ENCODE results near the gene TMPRSS5.
A peak's percentile ranks its signal among the peaks of the same experiment; 100 is the strongest.
"Not testable (repeated sequence)": the region's sequence is repeated elsewhere in the genome, so short reads cannot be mapped to it uniquely, and the experiment has no call there.

The TMPRSS5 gene

GRCh38 chr11:113695207-113695606 is 10.9 kb downstream of the TMPRSS5 start:
- DNase-seq: no peak

- no peak for DNase-seq
These were observed 11.7 kb downstream of the TMPRSS5 start for GRCh38 chr11:113694390-113694789.

GRCh38 chr11:113693030-113693429 is 13.1 kb downstream of the TMPRSS5 start:
- DNase-seq: no peak

- no peak for DNase-seq
These were observed 15.2 kb downstream of the TMPRSS5 start for GRCh38 chr11:113690619-113691569.

- DNase-seq: no peak
These were observed 16.1 kb downstream of the TMPRSS5 start for GRCh38 chr11:113689768-113690618.

GRCh38 chr11:113685654-113686359 is 20.3 kb downstream of the TMPRSS5 start:
- no peak for DNase-seq

GRCh38 chr11:113684496-113684895 is 21.6 kb downstream of the TMPRSS5 start:
- DNase-seq: no peak

GRCh38 chr11:113683481-113684046 is 22.5 kb downstream of the TMPRSS5 start:
- no peak for DNase-seq

GRCh38 chr11:113681711-113682413 is 24.2 kb downstream of the TMPRSS5 start:
- DNase-seq: peak; percentile 29

GRCh38 chr11:113681282-113681681 is 24.8 kb downstream of the TMPRSS5 start:
- DNase-seq: no peak

- no peak for DNase-seq
These were observed 28.4 kb downstream of the TMPRSS5 start for GRCh38 chr11:113677685-113678084.

GRCh38 chr11:113675565-113675964 is 30.5 kb downstream of the TMPRSS5 start:
- DNase-seq: no peak

GRCh38 chr11:113675003-113675561 is 31.0 kb downstream of the TMPRSS5 start:
- no peak for DNase-seq

GRCh38 chr11:113674397-113674685 is 31.8 kb downstream of the TMPRSS5 start:
- DNase-seq: no peak

GRCh38 chr11:113673550-113674396 is 32.3 kb downstream of the TMPRSS5 start:
- DNase-seq: no peak

- DNase-seq: not testable (repeated sequence)
These were observed 34.2 kb downstream of the TMPRSS5 start for GRCh38 chr11:113671914-113672313.

GRCh38 chr11:113670831-113671215 is 35.3 kb downstream of the TMPRSS5 start:
- DNase-seq: no peak

- DNase-seq: no peak
These were observed 35.8 kb downstream of the TMPRSS5 start for GRCh38 chr11:113670149-113670830.

GRCh38 chr11:113668255-113668654 is 37.9 kb downstream of the TMPRSS5 start:
- no peak for DNase-seq

- no peak for DNase-seq
These were observed 38.3 kb downstream of the TMPRSS5 start for GRCh38 chr11:113667801-113668200.

All from NCI-H1417 treated with DMSO at 0.1 percent for 48 hours (cell line).